ENCODE measurements around the gene SERPINE1.
"Not testable (repeated sequence)": the region's sequence is repeated elsewhere in the genome, so short reads cannot be mapped to it uniquely, and the experiment has no call there.

The SERPINE1 gene

GRCh38 chr7:101126651-101127459 lies at the start of gene SERPINE1:
Gene SERPINE1, plus strand, starts transcription at chr7:101127104. Its CDS starts 1,290 bp downstream, at chr7:101128394.
- peak; percentile 96 for DNase-seq (ENCODE audit: low spot score)

- peak; percentile 91 for DNase-seq (ENCODE audit: low spot score)
Measured at GRCh38 chr7:101077303-101078086, 49.4 kb upstream of the SERPINE1 start.

GRCh38 chr7:101081432-101081831 lies 45.5 kb upstream of the SERPINE1 start:
- DNase-seq (ENCODE audit: low spot score) = no peak

- no peak for DNase-seq (ENCODE audit: low spot score)
Measured at GRCh38 chr7:101084865-101085161, 42.1 kb upstream of the SERPINE1 start.

- peak; percentile 87 for DNase-seq (ENCODE audit: low spot score)
Measured at GRCh38 chr7:101085162-101085964, 41.5 kb upstream of the SERPINE1 start, which contains the start of gene TRIM56. Gene TRIM56, plus strand, starts transcription at chr7:101085481. Its CDS starts 1,832 bp downstream, at chr7:101087313.

- no peak for DNase-seq (ENCODE audit: low spot score)
Measured at GRCh38 chr7:101087334-101088068, 39.4 kb upstream of the SERPINE1 start.

GRCh38 chr7:101088069-101088425 lies 38.9 kb upstream of the SERPINE1 start:
- DNase-seq (ENCODE audit: low spot score) = no peak

- DNase-seq (ENCODE audit: low spot score) = no peak
Measured at GRCh38 chr7:101088858-101089529, 37.9 kb upstream of the SERPINE1 start.

GRCh38 chr7:101089876-101090275 lies 37.0 kb upstream of the SERPINE1 start:
- no peak for DNase-seq (ENCODE audit: low spot score)

- not testable (repeated sequence) for DNase-seq (ENCODE audit: low spot score)
Measured at GRCh38 chr7:101092266-101092905, 34.5 kb upstream of the SERPINE1 start.

- peak; percentile 81 for DNase-seq (ENCODE audit: low spot score)
Measured at GRCh38 chr7:101093906-101094305, 33.0 kb upstream of the SERPINE1 start.

- no peak for DNase-seq (ENCODE audit: low spot score)
Measured at GRCh38 chr7:101094376-101094775, 32.5 kb upstream of the SERPINE1 start.

GRCh38 chr7:101094791-101095375 lies 32.0 kb upstream of the SERPINE1 start:
- DNase-seq (ENCODE audit: low spot score) = peak; percentile 61

GRCh38 chr7:101096331-101096956 lies 30.5 kb upstream of the SERPINE1 start:
- DNase-seq (ENCODE audit: low spot score) = no peak

- no peak for DNase-seq (ENCODE audit: low spot score)
Measured at GRCh38 chr7:101096957-101097347, 30.0 kb upstream of the SERPINE1 start.

GRCh38 chr7:101097561-101097960 lies 29.3 kb upstream of the SERPINE1 start:
- no peak for DNase-seq (ENCODE audit: low spot score)

- DNase-seq (ENCODE audit: low spot score) = peak; percentile 97
Measured at GRCh38 chr7:101099969-101100781, 26.7 kb upstream of the SERPINE1 start.

GRCh38 chr7:101100858-101101847 lies 25.8 kb upstream of the SERPINE1 start:
- no peak for DNase-seq (ENCODE audit: low spot score)
